A673 (cell line): ENCODE results near the gene MYO7A. TPM values are rescaled to one million over a fixed set of nuclear protein-coding genes. Genes with fewer than 3 reads are reported as not detected.

Source experiments
- BruUV-seq: library from RNA; stranded (reverse); fragments of 400-500 nt; replicated peaks from 2 replicates; lab custom pipeline; 2021; lab: Mats Ljungman, UMichigan
- CTCF ChIA-PET: fragments of 300-600 bp; sonication (Branson Sonifier 250); formaldehyde crosslinking; loops from one replicate; lab custom pipeline; 2022; ENCODE audit warnings: antibody characterized with exemption; lab: Charles Lee
- POLR2A ChIA-PET: fragments of 300-600 bp; sonication (Branson Sonifier 250); formaldehyde crosslinking; loops from one replicate; lab custom pipeline; 2022; ENCODE audit warnings: antibody characterized with exemption; ENCODE audit not compliant: low non-redundant PET; lab: Charles Lee
- DNase-seq: peaks from one replicate; pipeline ENCODE4 v3.0.0-alpha.2; 2015; ENCODE audit warnings: low spot score
- H3K27ac ChIP-seq: fragments of 200-600 bp; sonication (generic); 2 replicates; pipeline ENCODE4 v1.5.1; 2016; ENCODE audit warnings: mixed run types, low read depth, mild to moderate bottlenecking, mixed read lengths, antibody characterized with exemption, low read length; ENCODE audit not compliant: poor library complexity, severe bottlenecking
- H3K27me3 ChIP-seq: fragments of 200-600 bp; sonication (generic); replicated peaks from 2 replicates; pipeline ENCODE4 v1.6.1; 2017; ENCODE audit warnings: mixed run types, low read depth, mild to moderate bottlenecking, mixed read lengths, antibody characterized with exemption, low read length; ENCODE audit not compliant: insufficient read depth, poor library complexity
- H3K36me3 ChIP-seq: fragments of 200-600 bp; sonication (generic); 2 replicates; pipeline ENCODE4 v1.6.1; 2016; ENCODE audit warnings: mixed run types, mild to moderate bottlenecking, mixed read lengths, antibody characterized with exemption, low read length; ENCODE audit not compliant: insufficient read depth, poor library complexity, severe bottlenecking
- H3K4me1 ChIP-seq: fragments of 200-600 bp; sonication (generic); 2 replicates; pipeline ENCODE4 v1.6.1; 2017; ENCODE audit warnings: mixed run types, mild to moderate bottlenecking, mixed read lengths, antibody characterized with exemption, low read length; ENCODE audit not compliant: insufficient read depth, poor library complexity, severe bottlenecking
- H3K4me3 ChIP-seq: fragments of 200-600 bp; sonication (generic); 2 replicates; pipeline ENCODE4 v1.5.1; 2016; ENCODE audit warnings: low read depth, mixed run types, mild to moderate bottlenecking, mixed read lengths, low read length; ENCODE audit not compliant: poor library complexity, severe bottlenecking
- H3K9me3 ChIP-seq: fragments of 200-600 bp; sonication (generic); 2 replicates; pipeline ENCODE4 v1.6.1; 2016; ENCODE audit warnings: mixed run types, low read depth, mild to moderate bottlenecking, mixed read lengths, antibody characterized with exemption, low read length; ENCODE audit not compliant: poor library complexity, severe bottlenecking
- CTCF ChIP-seq: fragments of 300-800, 200-600 bp; sonication (generic); conservative IDR thresholded peaks from 2 replicates; pipeline ENCODE4 v1.5.1; 2017; ENCODE audit warnings: low read depth, mild to moderate bottlenecking, antibody characterized with exemption, low read length, moderate library complexity, mixed read lengths
- EZH2 ChIP-seq: fragments of 200-600 bp; sonication (generic); IDR thresholded peaks from 2 replicates; pipeline ENCODE4 v1.6.1; 2017; ENCODE audit warnings: borderline replicate concordance, low read depth, mild to moderate bottlenecking, mixed read lengths, antibody characterized with exemption, low read length; ENCODE audit not compliant: poor library complexity, severe bottlenecking
- intact Hi-C: fragments of 100-400 bp; cut with micrococcal nuclease; formaldehyde crosslinking; loops from one replicate; pipeline ENCODE4 v1.10.0; 2022; ENCODE audit not compliant: unreplicated experiment
- total RNA-seq: library from RNA; stranded (reverse); gene quantifications from 2 replicates; pipeline ENCODE4 v1.2.3, GENCODE V29; 2021

Gene MYO7A
- total RNA-seq, 1 experiment from 2014 or later = not detected

- intact Hi-C loops = no loop called here
- no peaks in the 10 kb centered on the region for H3K9me3 ChIP-seq
- CTCF ChIA-PET = interaction anchor here (0.5 kb wide), 1 partner anchor 380 kb away, joined by 4 read pairs; no protein-coding TSS in a partner anchor
- no peak overlapping the region for H3K27ac ChIP-seq
- H3K27me3 ChIP-seq = no peaks in the 10 kb centered on the region
- H3K4me3 ChIP-seq = no peak overlapping the region
- DNase-seq = no peak
- POLR2A ChIA-PET = no interaction called here
- TF ChIP-seq CTCF = no peak
- TF ChIP-seq EZH2 = no peak
- peaks cover 6% of the 10 kb centered on the region for H3K4me1 ChIP-seq
- H3K36me3 ChIP-seq = no peaks in the 10 kb centered on the region
- BruUV-seq = no TSS peak
Measured at GRCh38 chr11:77111277-77111676, 16.8 kb upstream of the MYO7A start.

GRCh38 chr11:77111946-77112345, 16.1 kb upstream of the MYO7A start:
- Histone ChIP-seq H3K4me3 (no peak overlapping the region), H3K27me3 (no peaks in the 10 kb centered on the region), H3K4me1 (peaks cover 6% of the 10 kb centered on the region), H3K27ac (no peak overlapping the region), H3K36me3 (no peaks in the 10 kb centered on the region), H3K9me3 (no peaks in the 10 kb centered on the region)
- ChIA-PET CTCF (no interaction called here), POLR2A (no interaction called here)
- TF ChIP-seq EZH2 = no peak
- TF ChIP-seq CTCF = no peak
- intact Hi-C loops = no loop called here
- BruUV-seq = no TSS peak
- DNase-seq = no peak

GRCh38 chr11:77112641-77113381, 15.2 kb upstream of the MYO7A start:
- Histone ChIP-seq H3K4me1 (peaks cover 5% of the 10 kb centered on the region), H3K27ac (no peak overlapping the region), H3K9me3 (no peaks in the 10 kb centered on the region), H3K36me3 (no peaks in the 10 kb centered on the region), H3K4me3 (no peak overlapping the region), H3K27me3 (no peaks in the 10 kb centered on the region)
- POLR2A ChIA-PET = no interaction called here
- CTCF ChIA-PET = no interaction called here
- intact Hi-C loops = no loop called here
- BruUV-seq = no TSS peak
- TF ChIP-seq EZH2 (no peak), CTCF (no peak)
- no peak for DNase-seq
